Measurements from ENCODE around the gene CFAP65. TPM values are rescaled to one million over a fixed set of nuclear protein-coding genes. Genes with fewer than 3 reads are reported as not detected.

Gene CFAP65
- total and polyA plus RNA-seq, 9 of the 15 experiments (the other 6 are each of a cell fraction or from before 2014, with no cell fraction given), result not detected

DNA sequence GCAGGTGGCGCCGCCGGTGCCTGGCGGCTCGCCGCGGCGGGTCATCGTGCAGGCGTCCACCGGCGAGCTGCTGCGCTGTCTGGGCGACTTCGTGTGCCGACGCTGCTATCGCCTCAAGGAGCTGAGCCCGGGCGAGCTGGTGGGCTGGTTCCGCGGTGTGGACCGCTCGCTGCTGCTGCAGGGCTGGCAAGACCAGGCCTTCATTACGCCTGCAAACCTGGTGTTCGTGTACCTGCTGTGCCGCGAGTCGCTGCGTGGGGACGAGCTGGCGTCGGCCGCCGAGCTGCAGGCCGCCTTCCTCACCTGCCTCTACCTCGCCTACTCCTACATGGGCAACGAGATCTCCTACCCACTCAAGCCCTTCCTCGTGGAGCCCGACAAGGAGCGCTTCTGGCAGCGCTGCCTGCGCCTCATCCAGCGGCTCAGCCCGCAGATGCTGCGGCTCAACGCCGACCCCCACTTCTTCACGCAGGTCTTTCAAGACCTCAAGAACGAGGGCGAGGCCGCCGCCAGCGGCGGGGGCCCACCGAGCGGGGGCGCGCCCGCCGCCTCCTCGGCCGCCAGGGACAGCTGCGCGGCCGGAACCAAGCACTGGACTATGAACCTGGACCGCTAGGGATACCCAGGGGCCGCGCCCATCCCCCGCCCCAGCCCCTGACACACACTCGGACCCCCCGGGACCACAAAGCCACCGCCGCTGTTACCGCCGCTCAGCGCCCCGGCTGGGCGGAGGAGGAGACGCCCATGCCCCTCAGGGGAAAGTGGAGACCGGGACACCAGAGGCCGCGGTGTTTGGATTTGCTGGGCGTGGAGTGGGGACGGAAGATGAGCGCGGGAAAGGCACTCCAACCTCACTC, 80.8 kb downstream of the CFAP65 start:
- no peaks in the 10 kb centered on the region for H3K36me3 ChIP-seq (ENCODE audit: control insufficient read depth, insufficient read depth, low read length)
- TF ChIP-seq ZNF780A (CRISPR knock-in tag; IDR thresholded peaks at IDR 0.05) (no peak), SAFB (IDR thresholded peaks at IDR 0.05; ENCODE audit: borderline replicate concordance, low read depth, low read length) (0 out of 2 replicates have a peak, but pooled peaks have one; percentile 12), TBP (optimal IDR thresholded peaks at IDR 0.05; ENCODE audit: low read depth, low read length) (no peak), ZFP30 (CRISPR knock-in tag; IDR thresholded peaks at IDR 0.05; ENCODE audit: borderline replicate concordance) (no peak), EZH2 (IDR thresholded peaks at IDR 0.05; ENCODE audit: borderline replicate concordance, low read depth, low read length) (peak; percentile 83; the same call in 1 of the 2 replicates)
- TF ChIP-seq, protein P1, sequence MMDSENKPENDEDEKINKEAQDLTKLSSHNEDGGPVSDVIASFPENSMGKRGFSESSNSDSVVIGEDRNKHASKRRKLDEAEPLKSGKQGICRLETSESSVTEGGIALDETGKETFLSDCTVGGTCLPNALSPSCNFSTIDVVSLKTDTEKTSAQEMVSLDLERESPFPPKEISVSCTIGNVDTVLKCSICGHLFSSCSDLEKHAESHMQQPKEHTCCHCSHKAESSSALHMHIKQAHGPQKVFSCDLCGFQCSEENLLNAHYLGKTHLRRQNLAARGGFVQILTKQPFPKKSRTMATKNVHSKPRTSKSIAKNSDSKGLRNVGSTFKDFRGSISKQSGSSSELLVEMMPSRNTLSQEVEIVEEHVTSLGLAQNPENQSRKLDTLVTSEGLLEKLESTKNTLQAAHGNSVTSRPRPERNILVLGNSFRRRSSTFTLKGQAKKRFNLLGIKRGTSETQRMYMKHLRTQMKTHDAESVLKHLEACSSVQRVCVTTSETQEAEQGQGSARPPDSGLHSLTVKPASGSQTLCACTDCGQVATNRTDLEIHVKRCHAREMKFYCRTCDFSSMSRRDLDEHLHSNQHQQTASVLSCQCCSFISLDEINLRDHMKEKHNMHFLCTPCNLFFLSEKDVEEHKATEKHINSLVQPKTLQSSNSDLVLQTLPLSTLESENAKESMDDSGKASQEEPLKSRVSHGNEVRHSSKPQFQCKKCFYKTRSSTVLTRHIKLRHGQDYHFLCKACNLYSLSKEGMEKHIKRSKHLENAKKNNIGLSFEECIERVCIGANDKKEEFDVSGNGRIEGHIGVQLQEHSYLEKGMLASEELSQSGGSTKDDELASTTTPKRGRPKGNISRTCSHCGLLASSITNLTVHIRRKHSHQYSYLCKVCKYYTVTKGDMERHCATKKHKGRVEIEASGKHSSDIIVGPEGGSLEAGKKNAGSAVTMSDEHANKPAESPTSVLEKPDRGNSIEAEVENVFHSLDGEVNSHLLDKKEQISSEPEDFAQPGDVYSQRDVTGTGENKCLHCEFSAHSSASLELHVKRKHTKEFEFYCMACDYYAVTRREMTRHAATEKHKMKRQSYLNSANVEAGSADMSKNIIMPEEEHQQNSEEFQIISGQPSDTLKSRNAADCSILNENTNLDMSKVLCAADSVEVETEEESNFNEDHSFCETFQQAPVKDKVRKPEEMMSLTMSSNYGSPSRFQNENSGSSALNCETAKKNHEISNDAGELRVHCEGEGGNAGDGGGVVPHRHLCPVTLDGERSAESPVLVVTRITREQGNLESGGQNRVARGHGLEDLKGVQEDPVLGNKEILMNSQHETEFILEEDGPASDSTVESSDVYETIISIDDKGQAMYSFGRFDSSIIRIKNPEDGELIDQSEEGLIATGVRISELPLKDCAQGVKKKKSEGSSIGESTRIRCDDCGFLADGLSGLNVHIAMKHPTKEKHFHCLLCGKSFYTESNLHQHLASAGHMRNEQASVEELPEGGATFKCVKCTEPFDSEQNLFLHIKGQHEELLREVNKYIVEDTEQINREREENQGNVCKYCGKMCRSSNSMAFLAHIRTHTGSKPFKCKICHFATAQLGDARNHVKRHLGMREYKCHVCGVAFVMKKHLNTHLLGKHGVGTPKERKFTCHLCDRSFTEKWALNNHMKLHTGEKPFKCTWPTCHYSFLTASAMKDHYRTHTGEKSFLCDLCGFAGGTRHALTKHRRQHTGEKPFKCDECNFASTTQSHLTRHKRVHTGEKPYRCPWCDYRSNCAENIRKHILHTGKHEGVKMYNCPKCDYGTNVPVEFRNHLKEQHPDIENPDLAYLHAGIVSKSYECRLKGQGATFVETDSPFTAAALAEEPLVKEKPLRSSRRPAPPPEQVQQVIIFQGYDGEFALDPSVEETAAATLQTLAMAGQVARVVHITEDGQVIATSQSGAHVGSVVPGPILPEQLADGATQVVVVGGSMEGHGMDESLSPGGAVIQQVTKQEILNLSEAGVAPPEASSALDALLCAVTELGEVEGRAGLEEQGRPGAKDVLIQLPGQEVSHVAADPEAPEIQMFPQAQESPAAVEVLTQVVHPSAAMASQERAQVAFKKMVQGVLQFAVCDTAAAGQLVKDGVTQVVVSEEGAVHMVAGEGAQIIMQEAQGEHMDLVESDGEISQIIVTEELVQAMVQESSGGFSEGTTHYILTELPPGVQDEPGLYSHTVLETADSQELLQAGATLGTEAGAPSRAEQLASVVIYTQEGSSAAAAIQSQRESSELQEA (IDR thresholded peaks at IDR 0.05; ENCODE audit: low read depth), result no peak
- BruUV-seq (replicated peaks), result no TSS peak
- no peak overlapping the region for H3K4me3 ChIP-seq
- H3K9me1 ChIP-seq (ENCODE audit: control insufficient read depth, insufficient read depth, low read length), result no peaks in the 10 kb centered on the region
- H2AFZ ChIP-seq (ENCODE audit: low read depth, low read length), result no peak overlapping the region
- DNase-seq (ENCODE audit: extremely low read depth in 1 of 4, low spot score in 3 of 4), result no peak
- intact Hi-C loops (cut with micrococcal nuclease) (loop anchor here (5.0 kb wide), 1 partner anchor 53 kb away; no protein-coding TSS in a partner anchor), in situ Hi-C loops (cut with MboI) (no loop called here)
- no peak for ATAC-seq
- peaks cover 11 to 31% of the 10 kb centered on the region in 2 experiments; a peak in 4 of 5 replicates for H3K4me1 ChIP-seq (replicated peaks in 1 of 2; ENCODE audit: control insufficient read depth in 2 of 2, insufficient read depth in 2 of 2, low read length in 2 of 2)
- H3K9ac ChIP-seq (ENCODE audit: insufficient read depth in 1 of 2, low read depth in 2 of 2, low read length in 2 of 2), result no peak overlapping the region
- no peak for FAIRE-seq
- peaks cover 7 to 29% of the 10 kb centered on the region in 2 experiments; a peak in 4 of 5 replicates for H3K27me3 ChIP-seq (ENCODE audit: control insufficient read depth in 2 of 2, insufficient read depth in 2 of 2, low read length in 2 of 2)
- ChIA-PET CTCF (ENCODE audit: low intra/inter-chr PET ratio) (no interaction called here), POLR2A (no interaction called here)
- H3K9me3 ChIP-seq (replicated peaks; ENCODE audit: control insufficient read depth, insufficient read depth, low read depth, low read length), result no peaks in the 10 kb centered on the region
- 16% methylated on average over 13 of the region's 87 CpGs for WGBS (ENCODE audit: insufficient coverage, low coverage, missing lambda C conversion rate)
- no peaks in the 10 kb centered on the region for H3K79me2 ChIP-seq (ENCODE audit: control insufficient read depth, insufficient read depth, low read length)
- no peak overlapping the region for H3K27ac ChIP-seq (ENCODE audit: extremely low read depth, low read depth, low read length)
- H4K20me1 ChIP-seq (replicated peaks; ENCODE audit: control insufficient read depth, insufficient read depth, low read length), result no peaks in the 10 kb centered on the region
- no peak overlapping the region for H3K4me2 ChIP-seq (ENCODE audit: insufficient read depth, low read length)

All from K562 (cell line).